ENCODE data around the gene MRPS23. TPM values are rescaled to one million over a fixed set of nuclear protein-coding genes. Genes with fewer than 3 reads are reported as not detected.

MRPS23 gene
- total and polyA plus RNA-seq, 2 of the 13 experiments (the other 11 are each of a cell fraction or from before 2014, with no cell fraction given), result 63.2 to 181 TPM

GRCh38 chr17:57874434-57875289 is 24.8 kb upstream of the MRPS23 start:
- CTCF ChIA-PET (ENCODE audit: low intra/inter-chr PET ratio, low total read pairs), result interaction anchor here (1.0 to 1.5 kb wide), 3 partner anchors 12 to 239 kb away, joined by 5 to 6 read pairs (median 5); no protein-coding TSS in a partner anchor
- no peak overlapping the region for H2AFZ ChIP-seq (ENCODE audit: low read length)
- no peaks in the 10 kb centered on the region; a peak in 1 of 5 replicates for H3K36me3 ChIP-seq (replicated peaks in 1 of 2; ENCODE audit: control insufficient read depth in 1 of 2, insufficient read depth in 2 of 2, low read length in 2 of 2)
- peak overlapping the region; percentile 56 for H3K4me2 ChIP-seq (ENCODE audit: low read depth, low read length)
- no peak for DNase-seq (ENCODE audit: low spot score)
- H3K27me3 ChIP-seq (ENCODE audit: control insufficient read depth in 1 of 2, insufficient read depth in 2 of 2, low read length in 2 of 2), result no peaks in the 10 kb centered on the region
- ATAC-seq, result no peak
- no peaks in the 10 kb centered on the region for H3K9me3 ChIP-seq (ENCODE audit: low read length)
- H4K20me1 ChIP-seq (ENCODE audit: insufficient read depth, low read length), result no peaks in the 10 kb centered on the region
- intact Hi-C loops (cut with micrococcal nuclease; ENCODE audit: unreplicated experiment) (loop anchor here (1.0 to 2.0 kb wide), 5 partner anchors 11 to 119 kb away; partner anchors contain the start of gene VEZF1), in situ Hi-C loops (cut with HindIII; ENCODE audit: extremely low pct_ligation_motif_present, low pct_unique_long_range_greater_than_20kb) (no loop called here)
- H3K4me3 ChIP-seq (replicated peaks in 1 of 3; ENCODE audit: insufficient read depth in 1 of 3, low read depth in 2 of 3, low read length in 3 of 3), result peak overlapping the region in 1 of 3 experiments; percentile 15; a peak in 1 of 6 replicates
- H3K27ac ChIP-seq (ENCODE audit: extremely low read length, insufficient read depth, low read length), result peak overlapping the region; percentile 64
- POLR2A ChIA-PET, result interaction anchor here (0.6 to 7.7 kb wide), 14 partner anchors 9 to 132 kb away, joined by 3 to 89 read pairs (median 4); partner anchors contain the start of genes MRPS23, SRSF1 and VEZF1
- no peaks in the 10 kb centered on the region for H3K79me2 ChIP-seq (ENCODE audit: insufficient read depth, low read length)
- TF ChIP-seq CAMTA2 (CRISPR knock-in tag; IDR thresholded peaks at IDR 0.05; ENCODE audit: borderline replicate concordance) (no peak), ZNF816 (CRISPR knock-in tag; IDR thresholded peaks at IDR 0.05; ENCODE audit: borderline replicate concordance) (0 out of 2 replicates have a peak, but pooled peaks have one; percentile 34), ZFP82 (CRISPR knock-in tag; IDR thresholded peaks at IDR 0.05; ENCODE audit: borderline replicate concordance) (peak; percentile 47; the same call in 1 of the 2 replicates), TBP (CRISPR knock-in tag; IDR thresholded peaks at IDR 0.05) (no peak), FLYWCH1 (CRISPR knock-in tag; IDR thresholded peaks at IDR 0.05) (0 out of 2 replicates have a peak, but pooled peaks have one; percentile 46), AGO2 (optimal IDR thresholded peaks at IDR 0.05; ENCODE audit: low read depth, low read length) (peak; percentile 23), ZNF317 (CRISPR knock-in tag; IDR thresholded peaks at IDR 0.05) (no peak), ZNF318 (CRISPR knock-in tag; IDR thresholded peaks at IDR 0.05) (no peak)
- WGBS (ENCODE audit: low lambda C conversion rate), result 91% methylated on average over 21 of the region's 33 CpGs
- no TSS peak for BruUV-seq (replicated peaks)
- peaks cover 68% of the 10 kb centered on the region for H3K4me1 ChIP-seq (ENCODE audit: insufficient read depth, low read length)
- H3K9ac ChIP-seq (ENCODE audit: insufficient read depth, low read depth, low read length), result peak overlapping the region; percentile 70
- FAIRE-seq, result no peak

Data from HepG2 (cell line).